GM19467 (cell line): ENCODE measurements around the gene IVD.

Experiments used
- ATAC-seq: cut with Tn5 transposase; IDR thresholded peaks from one replicate; pipeline ENCODE4 v1.9.1; 2021; ENCODE audit warnings: mild to moderate bottlenecking, moderate library complexity; ENCODE audit not compliant: unreplicated experiment

IVD gene

GRCh38 chr15:40436892-40437751, 31.5 kb downstream of the IVD start:
- no peak for ATAC-seq

- no peak for ATAC-seq
Measured at GRCh38 chr15:40437752-40438687, 32.4 kb downstream of the IVD start.

- ATAC-seq: no peak
Measured at GRCh38 chr15:40438712-40439111, 33.1 kb downstream of the IVD start.

- no peak for ATAC-seq
Measured at GRCh38 chr15:40439461-40439959, 33.9 kb downstream of the IVD start.

GRCh38 chr15:40439960-40440742, 34.6 kb downstream of the IVD start:
- no peak for ATAC-seq

- peak; percentile 92 for ATAC-seq
Measured at GRCh38 chr15:40440743-40441564, 35.4 kb downstream of the IVD start, which contains the start of gene BAHD1. Gene BAHD1, plus strand, starts transcription at chr15:40440953. Its CDS starts 17,512 bp downstream, at chr15:40458465.

- ATAC-seq: no peak
Measured at GRCh38 chr15:40441565-40442531, 36.3 kb downstream of the IVD start.

- no peak for ATAC-seq
Measured at GRCh38 chr15:40443255-40443654, 37.7 kb downstream of the IVD start.

GRCh38 chr15:40443846-40444245, 38.3 kb downstream of the IVD start:
- ATAC-seq: no peak

- no peak for ATAC-seq
Measured at GRCh38 chr15:40444736-40445135, 39.1 kb downstream of the IVD start.

GRCh38 chr15:40445421-40445922, 39.9 kb downstream of the IVD start:
- no peak for ATAC-seq

- no peak for ATAC-seq
Measured at GRCh38 chr15:40446144-40446543, 40.5 kb downstream of the IVD start.

- no peak for ATAC-seq
Measured at GRCh38 chr15:40448354-40448753, 42.8 kb downstream of the IVD start.

- ATAC-seq: no peak
Measured at GRCh38 chr15:40449275-40449674, 43.7 kb downstream of the IVD start.

- ATAC-seq: no peak
Measured at GRCh38 chr15:40450047-40450446, 44.5 kb downstream of the IVD start.

GRCh38 chr15:40451527-40452158, 46.0 kb downstream of the IVD start:
- no peak for ATAC-seq

GRCh38 chr15:40452296-40453090, 46.9 kb downstream of the IVD start:
- ATAC-seq: no peak
